ENCODE results near the gene MPPED2. TPM values are rescaled to one million over a fixed set of nuclear protein-coding genes. Genes with fewer than 3 reads are reported as not detected.

MPPED2 gene
- total RNA-seq, 1 donor from 2014 or later: 0.42 TPM

- TF ChIP-seq CTCF (IDR thresholded peaks at IDR 0.05; ENCODE audit: insufficient read depth, low read length, poor library complexity, severe bottlenecking): no peak
- no peak for DNase-seq (ENCODE audit: low read depth)
- Histone ChIP-seq H3K27me3 (ENCODE audit: control insufficient read depth, insufficient read depth, low read length) (no peaks in the 10 kb centered on the region), H3K4me3 (ENCODE audit: low read depth, low read length) (no peak overlapping the region), H3K36me3 (ENCODE audit: control insufficient read depth, insufficient read depth, low read length) (no peaks in the 10 kb centered on the region)
Measured at GRCh38 chr11:30468881-30469280, 117.3 kb downstream of the MPPED2 start.

- TF ChIP-seq CTCF (IDR thresholded peaks at IDR 0.05; ENCODE audit: insufficient read depth, low read length, poor library complexity, severe bottlenecking): no peak
- DNase-seq (ENCODE audit: low read depth): no peak
- no peak overlapping the region for H3K4me3 ChIP-seq (ENCODE audit: low read depth, low read length)
Measured at GRCh38 chr11:30467176-30467575, 119.0 kb downstream of the MPPED2 start.

GRCh38 chr11:30465623-30466022 is 120.5 kb downstream of the MPPED2 start:
- no peak for TF ChIP-seq CTCF (IDR thresholded peaks at IDR 0.05; ENCODE audit: insufficient read depth, low read length, poor library complexity, severe bottlenecking)
- Histone ChIP-seq H3K27me3 (ENCODE audit: control insufficient read depth, insufficient read depth, low read length) (no peaks in the 10 kb centered on the region), H3K4me3 (ENCODE audit: low read depth, low read length) (no peak overlapping the region), H3K36me3 (ENCODE audit: control insufficient read depth, insufficient read depth, low read length) (no peaks in the 10 kb centered on the region)
- no peak for DNase-seq (ENCODE audit: low read depth)

More at GRCh38 chr11:30467176-30467575, 119.0 kb downstream of the MPPED2 start:
- Histone ChIP-seq H3K36me3 (ENCODE audit: control insufficient read depth, insufficient read depth, low read length) (no peaks in the 10 kb centered on the region), H3K27me3 (ENCODE audit: control insufficient read depth, insufficient read depth, low read length) (no peaks in the 10 kb centered on the region)

GRCh38 chr11:30465192-30465591 is 121.0 kb downstream of the MPPED2 start:
- Histone ChIP-seq H3K27me3 (ENCODE audit: control insufficient read depth, insufficient read depth, low read length) (no peaks in the 10 kb centered on the region), H3K36me3 (ENCODE audit: control insufficient read depth, insufficient read depth, low read length) (no peaks in the 10 kb centered on the region), H3K4me3 (ENCODE audit: low read depth, low read length) (no peak overlapping the region)
- DNase-seq (ENCODE audit: low read depth): no peak
- TF ChIP-seq CTCF (IDR thresholded peaks at IDR 0.05; ENCODE audit: insufficient read depth, low read length, poor library complexity, severe bottlenecking): no peak

GRCh38 chr11:30463266-30463665 is 122.9 kb downstream of the MPPED2 start:
- Histone ChIP-seq H3K27me3 (ENCODE audit: control insufficient read depth, insufficient read depth, low read length) (no peaks in the 10 kb centered on the region), H3K36me3 (ENCODE audit: control insufficient read depth, insufficient read depth, low read length) (no peaks in the 10 kb centered on the region), H3K4me3 (ENCODE audit: low read depth, low read length) (no peak overlapping the region)
- DNase-seq (ENCODE audit: low read depth): no peak
- no peak for TF ChIP-seq CTCF (IDR thresholded peaks at IDR 0.05; ENCODE audit: insufficient read depth, low read length, poor library complexity, severe bottlenecking)

GRCh38 chr11:30462421-30462820 is 123.7 kb downstream of the MPPED2 start:
- Histone ChIP-seq H3K27me3 (ENCODE audit: control insufficient read depth, insufficient read depth, low read length) (no peaks in the 10 kb centered on the region), H3K36me3 (ENCODE audit: control insufficient read depth, insufficient read depth, low read length) (no peaks in the 10 kb centered on the region), H3K4me3 (ENCODE audit: low read depth, low read length) (no peak overlapping the region)
- DNase-seq (ENCODE audit: low read depth): no peak
- TF ChIP-seq CTCF (IDR thresholded peaks at IDR 0.05; ENCODE audit: insufficient read depth, low read length, poor library complexity, severe bottlenecking): no peak
